ENCODE measurements around the gene CRLF2. TPM values are rescaled to one million over a fixed set of nuclear protein-coding genes. Genes with fewer than 3 reads are reported as not detected.
A peak's percentile ranks its signal among the peaks of the same experiment; 100 is the strongest.
"Not testable (repeated sequence)": the region's sequence is repeated elsewhere in the genome, so short reads cannot be mapped to it uniquely, and the experiment has no call there.

CRLF2 gene
- polyA plus RNA-seq, 4 donors = 0.33 TPM; not detected in 3

GRCh38 chrX:1244164-1245076 lies 32.0 kb upstream of the CRLF2 start:
- DNase-seq = no peak
- Histone ChIP-seq H3K27me3 (ENCODE audit: control insufficient read depth in 3 of 3, insufficient read depth in 3 of 3, low read length in 3 of 3) (peaks cover 0 to 1% (median 0%) of the 10 kb centered on the region in 3 donors), H3K27ac (ENCODE audit: low read depth in 1 of 3, low read length in 2 of 3) (no peak overlapping the region), H3K4me1 (ENCODE audit: control insufficient read depth in 3 of 3, insufficient read depth in 2 of 3, low read depth in 1 of 3, low read length in 2 of 3) (no peaks in the 10 kb centered on the region), H3K9me3 (ENCODE audit: control insufficient read depth in 2 of 2, insufficient read depth in 1 of 2, low read depth in 1 of 2, low read length in 1 of 2) (no peaks in the 10 kb centered on the region), H3K4me3 (ENCODE audit: low read depth in 1 of 3, low read length in 3 of 3) (no peak overlapping the region), H3K36me3 (ENCODE audit: control insufficient read depth in 3 of 3, insufficient read depth in 2 of 3, low read depth in 1 of 3, low read length in 3 of 3) (no peaks in the 10 kb centered on the region)
- 23 to 29% (median 26%) methylated on average over 11 to 13 of the region's 13 CpGs for WGBS, 3 donors
- no peak for FAIRE-seq

GRCh38 chrX:1242891-1243402 lies 30.5 kb upstream of the CRLF2 start:
- Histone ChIP-seq H3K9me3 (ENCODE audit: control insufficient read depth in 2 of 2, insufficient read depth in 1 of 2, low read depth in 1 of 2, low read length in 1 of 2) (no peaks in the 10 kb centered on the region), H3K4me1 (ENCODE audit: control insufficient read depth in 3 of 3, insufficient read depth in 2 of 3, low read depth in 1 of 3, low read length in 2 of 3) (no peaks in the 10 kb centered on the region), H3K4me3 (ENCODE audit: low read depth in 1 of 3, low read length in 3 of 3) (no peak overlapping the region), H3K27ac (ENCODE audit: low read depth in 1 of 3, low read length in 2 of 3) (no peak overlapping the region), H3K36me3 (ENCODE audit: control insufficient read depth in 3 of 3, insufficient read depth in 2 of 3, low read depth in 1 of 3, low read length in 3 of 3) (no peaks in the 10 kb centered on the region), H3K27me3 (ENCODE audit: control insufficient read depth in 3 of 3, insufficient read depth in 3 of 3, low read length in 3 of 3) (no peaks in the 10 kb centered on the region)
- 33 to 45% (median 38%) methylated on average over 8 of the region's 8 CpGs for WGBS, 3 donors
- no peak for FAIRE-seq
- DNase-seq = no peak

GRCh38 chrX:1240551-1240950 lies 28.1 kb upstream of the CRLF2 start:
- H3K27me3 ChIP-seq (ENCODE audit: control insufficient read depth in 3 of 3, insufficient read depth in 3 of 3, low read length in 3 of 3); H3K27ac ChIP-seq (ENCODE audit: low read depth in 1 of 3, low read length in 2 of 3); H3K4me3 ChIP-seq (ENCODE audit: low read depth in 1 of 3, low read length in 3 of 3); H3K36me3 ChIP-seq (ENCODE audit: control insufficient read depth in 3 of 3, insufficient read depth in 2 of 3, low read depth in 1 of 3, low read length in 3 of 3); H3K9me3 ChIP-seq (ENCODE audit: control insufficient read depth in 2 of 2, insufficient read depth in 1 of 2, low read depth in 1 of 2, low read length in 1 of 2); DNase-seq; FAIRE-seq; H3K4me1 ChIP-seq (ENCODE audit: control insufficient read depth in 3 of 3, insufficient read depth in 2 of 3, low read depth in 1 of 3, low read length in 2 of 3): not testable (repeated sequence)
- 79 to 96% (median 84%) methylated on average over 9 of the region's 10 CpGs for WGBS, 3 donors

- WGBS, 3 donors = 74 to 95% (median 75%) methylated on average over 23 of the region's 23 CpGs
- FAIRE-seq (no peak), DNase-seq (peak in 1 of 2 donors; percentile 2)
- Histone ChIP-seq H3K9me3 (ENCODE audit: control insufficient read depth in 2 of 2, insufficient read depth in 1 of 2, low read depth in 1 of 2, low read length in 1 of 2) (no peaks in the 10 kb centered on the region), H3K36me3 (ENCODE audit: control insufficient read depth in 3 of 3, insufficient read depth in 2 of 3, low read depth in 1 of 3, low read length in 3 of 3) (no peaks in the 10 kb centered on the region), H3K4me1 (ENCODE audit: control insufficient read depth in 3 of 3, insufficient read depth in 2 of 3, low read depth in 1 of 3, low read length in 2 of 3) (no peaks in the 10 kb centered on the region), H3K27ac (ENCODE audit: low read depth in 1 of 3, low read length in 2 of 3) (no peak overlapping the region), H3K4me3 (ENCODE audit: low read depth in 1 of 3, low read length in 3 of 3) (no peak overlapping the region), H3K27me3 (ENCODE audit: control insufficient read depth in 3 of 3, insufficient read depth in 3 of 3, low read length in 3 of 3) (no peaks in the 10 kb centered on the region)
Measured at GRCh38 chrX:1239681-1240142, 27.3 kb upstream of the CRLF2 start.

GRCh38 chrX:1231850-1232465 lies 19.5 kb upstream of the CRLF2 start:
- Histone ChIP-seq H3K4me1 (ENCODE audit: control insufficient read depth in 3 of 3, insufficient read depth in 2 of 3, low read depth in 1 of 3, low read length in 2 of 3) (no peaks in the 10 kb centered on the region), H3K4me3 (ENCODE audit: low read depth in 1 of 3, low read length in 3 of 3) (no peak overlapping the region), H3K36me3 (ENCODE audit: control insufficient read depth in 3 of 3, insufficient read depth in 2 of 3, low read depth in 1 of 3, low read length in 3 of 3) (no peaks in the 10 kb centered on the region), H3K9me3 (ENCODE audit: control insufficient read depth in 2 of 2, insufficient read depth in 1 of 2, low read depth in 1 of 2, low read length in 1 of 2) (peaks cover 0 to 7% of the 10 kb centered on the region in 2 donors), H3K27ac (ENCODE audit: low read depth in 1 of 3, low read length in 2 of 3) (no peak overlapping the region), H3K27me3 (ENCODE audit: control insufficient read depth in 3 of 3, insufficient read depth in 3 of 3, low read length in 3 of 3) (no peaks in the 10 kb centered on the region)
- FAIRE-seq (no peak), DNase-seq (no peak)
- 62 to 75% (median 64%) methylated on average over 15 of the region's 15 CpGs for WGBS, 3 donors

- H3K27ac ChIP-seq (ENCODE audit: low read depth in 1 of 3, low read length in 2 of 3); FAIRE-seq; H3K27me3 ChIP-seq (ENCODE audit: control insufficient read depth in 3 of 3, insufficient read depth in 3 of 3, low read length in 3 of 3); H3K4me3 ChIP-seq (ENCODE audit: low read depth in 1 of 3, low read length in 3 of 3); H3K36me3 ChIP-seq (ENCODE audit: control insufficient read depth in 3 of 3, insufficient read depth in 2 of 3, low read depth in 1 of 3, low read length in 3 of 3); H3K4me1 ChIP-seq (ENCODE audit: control insufficient read depth in 3 of 3, insufficient read depth in 2 of 3, low read depth in 1 of 3, low read length in 2 of 3); DNase-seq: not testable (repeated sequence)
- 82 to 88% (median 82%) methylated on average over 8 of the region's 8 CpGs for WGBS, 3 donors
- H3K9me3 ChIP-seq (ENCODE audit: control insufficient read depth in 2 of 2, insufficient read depth in 1 of 2, low read depth in 1 of 2, low read length in 1 of 2) = peaks cover 2 to 21% of the 10 kb centered on the region in 2 donors
Measured at GRCh38 chrX:1228101-1228500, 15.7 kb upstream of the CRLF2 start.

GRCh38 chrX:1226249-1226648 lies 13.8 kb upstream of the CRLF2 start:
- H3K4me1 ChIP-seq (ENCODE audit: control insufficient read depth in 3 of 3, insufficient read depth in 2 of 3, low read depth in 1 of 3, low read length in 2 of 3) = no peaks in the 10 kb centered on the region
- peaks cover 2 to 16% of the 10 kb centered on the region in 2 donors for H3K9me3 ChIP-seq (ENCODE audit: control insufficient read depth in 2 of 2, insufficient read depth in 1 of 2, low read depth in 1 of 2, low read length in 1 of 2)
- no peak overlapping the region for H3K27ac ChIP-seq (ENCODE audit: low read depth in 1 of 3, low read length in 2 of 3)
- no peak for FAIRE-seq
- no peaks in the 10 kb centered on the region for H3K36me3 ChIP-seq (ENCODE audit: control insufficient read depth in 3 of 3, insufficient read depth in 2 of 3, low read depth in 1 of 3, low read length in 3 of 3)
- no peaks in the 10 kb centered on the region for H3K27me3 ChIP-seq (ENCODE audit: control insufficient read depth in 3 of 3, insufficient read depth in 3 of 3, low read length in 3 of 3)
- H3K4me3 ChIP-seq (ENCODE audit: low read depth in 1 of 3, low read length in 3 of 3) = no peak overlapping the region
- DNase-seq = no peak

- Histone ChIP-seq H3K4me1 (ENCODE audit: control insufficient read depth in 3 of 3, insufficient read depth in 2 of 3, low read depth in 1 of 3, low read length in 2 of 3) (no peaks in the 10 kb centered on the region), H3K4me3 (ENCODE audit: low read depth in 1 of 3, low read length in 3 of 3) (no peak overlapping the region), H3K27me3 (ENCODE audit: control insufficient read depth in 3 of 3, insufficient read depth in 3 of 3, low read length in 3 of 3) (no peaks in the 10 kb centered on the region), H3K27ac (ENCODE audit: low read depth in 1 of 3, low read length in 2 of 3) (no peak overlapping the region), H3K36me3 (ENCODE audit: control insufficient read depth in 3 of 3, insufficient read depth in 2 of 3, low read depth in 1 of 3, low read length in 3 of 3) (no peaks in the 10 kb centered on the region), H3K9me3 (ENCODE audit: control insufficient read depth in 2 of 2, insufficient read depth in 1 of 2, low read depth in 1 of 2, low read length in 1 of 2) (peaks cover 2 to 16% of the 10 kb centered on the region in 2 donors)
- no peak for FAIRE-seq
- 39 to 45% (median 45%) methylated on average over 8 of the region's 8 CpGs for WGBS, 3 donors
- no peak for DNase-seq
Measured at GRCh38 chrX:1224954-1225353, 12.5 kb upstream of the CRLF2 start.
